ENCODE measurements around the gene TRAPPC10.
A peak's percentile ranks its signal among the peaks of the same experiment; 100 is the strongest.

The TRAPPC10 gene

DNA sequence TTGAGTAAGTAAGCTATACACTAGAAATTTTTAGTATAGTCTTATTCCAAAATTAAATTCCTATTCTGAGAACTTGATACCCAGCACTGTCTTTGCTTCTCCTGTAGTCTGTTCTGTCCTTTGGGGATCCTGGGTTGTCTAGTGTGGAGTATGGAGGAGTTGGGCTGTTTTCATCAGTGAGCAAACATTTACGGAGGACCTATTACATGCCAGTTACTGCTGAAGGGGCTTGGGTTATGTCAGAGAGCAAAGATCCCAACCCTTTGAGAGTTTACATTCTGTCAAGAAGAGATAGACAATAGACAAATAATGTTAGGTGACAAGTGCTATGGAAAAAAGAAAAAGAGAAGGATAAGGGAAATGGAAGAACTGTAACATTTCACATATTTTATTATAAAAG lies 9.0 kb downstream of the TRAPPC10 start:
- Histone ChIP-seq H3K4me1 (ENCODE audit: low read depth, poor library complexity, severe bottlenecking) (peaks cover 59% of the 10 kb centered on the region), H4K20me1 (ENCODE audit: insufficient read depth) (peaks cover 38% of the 10 kb centered on the region; the same call in 1 of the 2 replicates), H3K27me3 (ENCODE audit: insufficient read depth, low read depth) (no peaks in the 10 kb centered on the region), H3K4me3 (IDR thresholded peaks at IDR 0.05; ENCODE audit: insufficient read depth, low read depth, low read length) (no peak overlapping the region), H3K9ac (no peak overlapping the region), H3K4me2 (peak overlapping the region; percentile 59), H3K36me3 (ENCODE audit: insufficient read depth) (no peaks in the 10 kb centered on the region), H2AFZ (ENCODE audit: low read depth) (no peak overlapping the region), H3K27ac (peak overlapping the region; percentile 29; the same call in 1 of the 2 replicates), H3K79me2 (ENCODE audit: insufficient read depth, low read depth) (peaks cover 99% of the 10 kb centered on the region)
- TF ChIP-seq, protein P1, sequence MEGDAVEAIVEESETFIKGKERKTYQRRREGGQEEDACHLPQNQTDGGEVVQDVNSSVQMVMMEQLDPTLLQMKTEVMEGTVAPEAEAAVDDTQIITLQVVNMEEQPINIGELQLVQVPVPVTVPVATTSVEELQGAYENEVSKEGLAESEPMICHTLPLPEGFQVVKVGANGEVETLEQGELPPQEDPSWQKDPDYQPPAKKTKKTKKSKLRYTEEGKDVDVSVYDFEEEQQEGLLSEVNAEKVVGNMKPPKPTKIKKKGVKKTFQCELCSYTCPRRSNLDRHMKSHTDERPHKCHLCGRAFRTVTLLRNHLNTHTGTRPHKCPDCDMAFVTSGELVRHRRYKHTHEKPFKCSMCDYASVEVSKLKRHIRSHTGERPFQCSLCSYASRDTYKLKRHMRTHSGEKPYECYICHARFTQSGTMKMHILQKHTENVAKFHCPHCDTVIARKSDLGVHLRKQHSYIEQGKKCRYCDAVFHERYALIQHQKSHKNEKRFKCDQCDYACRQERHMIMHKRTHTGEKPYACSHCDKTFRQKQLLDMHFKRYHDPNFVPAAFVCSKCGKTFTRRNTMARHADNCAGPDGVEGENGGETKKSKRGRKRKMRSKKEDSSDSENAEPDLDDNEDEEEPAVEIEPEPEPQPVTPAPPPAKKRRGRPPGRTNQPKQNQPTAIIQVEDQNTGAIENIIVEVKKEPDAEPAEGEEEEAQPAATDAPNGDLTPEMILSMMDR (conservative IDR thresholded peaks at IDR 0.05; ENCODE audit: low read depth, low read length) = no peak

DNA sequence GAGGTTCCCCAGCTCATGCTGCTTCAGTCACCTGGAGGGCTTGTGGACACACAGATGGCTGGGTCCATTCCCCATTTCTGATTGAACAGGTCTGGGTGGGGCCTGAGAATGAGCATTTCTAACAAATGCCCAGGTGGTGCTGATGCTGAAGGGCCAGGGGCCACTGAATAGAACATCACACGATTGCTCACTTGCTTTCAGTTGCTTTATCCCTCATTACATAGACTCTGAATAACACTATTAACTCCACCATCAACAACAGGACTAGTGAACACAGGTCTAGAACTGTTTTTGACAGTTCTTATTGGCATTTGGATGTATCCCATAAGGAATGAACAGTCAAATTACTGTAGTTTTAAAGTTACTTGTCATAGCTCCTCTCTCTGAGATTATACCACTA lies 12.1 kb downstream of the TRAPPC10 start:
- Histone ChIP-seq H3K27me3 (ENCODE audit: insufficient read depth, low read depth) (no peaks in the 10 kb centered on the region), H3K79me2 (ENCODE audit: insufficient read depth, low read depth) (peaks cover 99% of the 10 kb centered on the region), H3K36me3 (ENCODE audit: insufficient read depth) (no peaks in the 10 kb centered on the region), H3K4me2 (no peak overlapping the region), H3K27ac (no peak overlapping the region), H3K9ac (no peak overlapping the region), H3K4me1 (ENCODE audit: low read depth, poor library complexity, severe bottlenecking) (peaks cover 50% of the 10 kb centered on the region), H3K4me3 (IDR thresholded peaks at IDR 0.05; ENCODE audit: insufficient read depth, low read depth, low read length) (no peak overlapping the region), H2AFZ (ENCODE audit: low read depth) (no peak overlapping the region), H4K20me1 (ENCODE audit: insufficient read depth) (peaks cover 33% of the 10 kb centered on the region; the same call in 1 of the 2 replicates)
- TF ChIP-seq, protein P1 (conservative IDR thresholded peaks at IDR 0.05; ENCODE audit: low read depth, low read length) = no peak

DNA sequence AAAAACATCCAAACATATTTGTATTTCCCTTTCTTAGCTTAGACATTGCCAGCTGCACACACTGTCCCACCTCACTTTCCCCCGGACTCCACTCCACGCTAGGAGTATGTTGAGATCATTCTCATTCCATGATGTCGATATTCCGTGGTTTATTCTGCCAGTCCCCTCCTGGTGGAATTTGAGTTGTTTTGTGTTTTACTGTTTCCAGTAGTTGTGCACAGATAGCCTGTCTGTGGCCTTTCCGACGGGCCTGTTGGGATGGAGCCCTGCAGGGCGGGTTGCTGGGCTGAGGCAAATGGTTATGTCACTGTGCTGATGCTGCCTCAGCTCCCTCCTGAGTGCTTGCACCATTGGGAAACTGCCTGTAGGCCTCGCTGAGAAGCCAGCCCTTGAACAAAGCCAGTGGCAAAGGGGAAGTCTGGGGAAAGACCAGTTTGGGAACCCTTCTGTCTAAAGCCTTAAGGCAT lies 12.8 kb downstream of the TRAPPC10 start:
- Histone ChIP-seq H3K79me2 (ENCODE audit: insufficient read depth, low read depth) (peaks cover 99% of the 10 kb centered on the region), H3K27ac (no peak overlapping the region), H3K4me3 (IDR thresholded peaks at IDR 0.05; ENCODE audit: insufficient read depth, low read depth, low read length) (no peak overlapping the region), H3K4me1 (ENCODE audit: low read depth, poor library complexity, severe bottlenecking) (peaks cover 43% of the 10 kb centered on the region), H4K20me1 (ENCODE audit: insufficient read depth) (peaks cover 39% of the 10 kb centered on the region; the same call in 1 of the 2 replicates), H3K9ac (no peak overlapping the region), H2AFZ (ENCODE audit: low read depth) (no peak overlapping the region), H3K36me3 (ENCODE audit: insufficient read depth) (no peaks in the 10 kb centered on the region), H3K27me3 (ENCODE audit: insufficient read depth, low read depth) (no peaks in the 10 kb centered on the region), H3K4me2 (no peak overlapping the region)
- TF ChIP-seq, protein P1 (conservative IDR thresholded peaks at IDR 0.05; ENCODE audit: low read depth, low read length) = no peak

DNA sequence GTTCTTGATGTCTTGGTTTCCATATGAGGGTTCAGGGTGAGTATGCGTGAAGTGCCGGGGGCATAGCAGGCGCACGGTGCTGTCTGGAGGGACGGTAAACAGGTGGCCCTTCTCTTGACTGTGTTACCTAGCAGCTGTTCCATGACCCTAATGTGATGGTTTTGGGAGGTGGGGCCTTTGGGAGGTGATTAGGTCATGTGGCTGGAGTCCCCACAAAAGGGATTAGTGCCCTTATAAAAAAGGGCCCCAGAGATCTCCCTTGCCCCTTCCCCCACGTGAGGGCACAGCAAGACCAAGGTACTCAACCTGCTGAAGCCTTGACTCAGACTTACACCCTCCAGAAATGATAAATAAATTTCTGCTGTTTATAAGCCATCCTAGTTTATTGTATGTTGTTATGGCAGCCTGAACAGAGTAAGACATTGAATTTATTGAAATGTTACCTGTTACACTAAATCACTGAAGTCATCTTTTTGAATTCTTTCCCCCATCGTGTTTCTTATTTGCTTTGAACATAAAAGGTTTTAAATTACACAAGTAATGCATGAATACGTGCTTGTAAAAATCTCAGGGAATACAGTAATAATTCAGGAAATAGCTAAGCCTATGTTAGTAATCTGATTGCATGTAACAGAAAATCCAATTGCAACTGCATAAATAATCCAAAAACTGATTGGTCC lies 15.6 kb downstream of the TRAPPC10 start:
- no peak overlapping the region for H3K9ac ChIP-seq
- no peaks in the 10 kb centered on the region for H3K27me3 ChIP-seq (ENCODE audit: insufficient read depth, low read depth)
- peaks cover 98% of the 10 kb centered on the region for H3K79me2 ChIP-seq (ENCODE audit: insufficient read depth, low read depth)
- no peak overlapping the region for H2AFZ ChIP-seq (ENCODE audit: low read depth)
- H3K27ac ChIP-seq = no peak overlapping the region
- peaks cover 32% of the 10 kb centered on the region; the same call in 1 of the 2 replicates for H4K20me1 ChIP-seq (ENCODE audit: insufficient read depth)
- no peak overlapping the region for H3K4me3 ChIP-seq (IDR thresholded peaks at IDR 0.05; ENCODE audit: insufficient read depth, low read depth, low read length)
- TF ChIP-seq, protein P1 (conservative IDR thresholded peaks at IDR 0.05; ENCODE audit: low read depth, low read length) = no peak
- no peak overlapping the region for H3K4me2 ChIP-seq
- H3K36me3 ChIP-seq (ENCODE audit: insufficient read depth) = no peaks in the 10 kb centered on the region; the same call in 1 of the 2 replicates
- peaks cover 15% of the 10 kb centered on the region for H3K4me1 ChIP-seq (ENCODE audit: low read depth, poor library complexity, severe bottlenecking)
